ENCODE results near the gene GRAMD4.
"Not testable (repeated sequence)": the region's sequence is repeated elsewhere in the genome, so short reads cannot be mapped to it uniquely, and the experiment has no call there.

The GRAMD4 gene

DNA sequence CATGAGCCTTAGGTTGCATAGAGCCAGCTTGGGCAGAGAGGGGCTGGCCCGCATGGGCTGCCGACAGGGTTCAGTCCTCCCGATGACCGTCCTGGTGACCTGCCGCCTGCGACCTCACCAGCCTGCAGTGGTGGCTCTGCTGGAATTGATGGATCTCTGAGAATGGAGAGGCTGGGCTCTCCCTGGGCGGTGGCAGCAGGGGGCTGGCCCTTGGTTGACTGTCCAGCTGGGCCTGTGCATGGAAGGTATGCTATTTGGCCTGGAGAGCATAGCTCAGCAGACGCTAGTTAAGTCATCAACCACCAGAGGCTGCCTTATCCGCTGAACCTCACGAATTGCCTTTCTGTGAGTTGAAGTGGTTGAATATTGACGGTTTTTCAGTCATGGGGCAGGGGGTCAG, 19.7 kb downstream of the GRAMD4 start:
- DNase-seq: no peak

DNA sequence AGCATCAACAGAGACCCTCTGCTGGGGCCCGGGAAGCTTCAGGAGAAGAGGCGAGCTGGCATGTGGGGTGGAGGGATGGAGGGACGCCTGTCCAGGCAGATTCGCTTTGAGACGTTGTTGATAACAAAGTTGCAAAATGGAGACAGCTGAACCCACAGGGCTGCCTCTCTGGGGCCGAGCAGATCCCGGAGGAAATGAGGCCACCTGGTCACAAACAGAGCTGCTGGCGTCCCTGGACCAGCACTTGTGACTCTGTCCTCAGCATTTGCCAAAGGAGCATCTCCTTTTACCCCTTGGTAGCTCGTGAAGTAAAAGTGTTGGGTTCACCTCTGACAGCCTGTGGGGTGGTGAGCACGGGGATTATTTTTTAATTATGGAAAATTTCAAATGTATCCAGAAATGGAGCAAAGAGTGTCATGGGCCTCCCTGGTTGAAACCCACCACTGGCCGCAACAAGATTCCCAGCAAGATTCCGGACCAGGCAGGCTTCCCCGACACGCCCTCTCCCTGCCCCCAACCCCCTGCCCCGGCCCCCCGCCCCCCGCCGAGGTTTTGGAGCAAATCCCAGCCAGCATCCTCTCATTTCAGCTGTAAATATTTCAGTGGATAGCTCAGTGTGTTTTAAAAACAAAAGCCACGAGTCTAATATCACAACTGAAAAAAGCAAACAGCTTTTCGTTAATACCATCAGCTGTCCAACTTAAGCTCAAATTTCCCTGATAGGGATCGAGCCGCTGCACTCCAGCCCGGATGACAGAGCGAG, 20.3 kb downstream of the GRAMD4 start:
- DNase-seq: no peak

DNA sequence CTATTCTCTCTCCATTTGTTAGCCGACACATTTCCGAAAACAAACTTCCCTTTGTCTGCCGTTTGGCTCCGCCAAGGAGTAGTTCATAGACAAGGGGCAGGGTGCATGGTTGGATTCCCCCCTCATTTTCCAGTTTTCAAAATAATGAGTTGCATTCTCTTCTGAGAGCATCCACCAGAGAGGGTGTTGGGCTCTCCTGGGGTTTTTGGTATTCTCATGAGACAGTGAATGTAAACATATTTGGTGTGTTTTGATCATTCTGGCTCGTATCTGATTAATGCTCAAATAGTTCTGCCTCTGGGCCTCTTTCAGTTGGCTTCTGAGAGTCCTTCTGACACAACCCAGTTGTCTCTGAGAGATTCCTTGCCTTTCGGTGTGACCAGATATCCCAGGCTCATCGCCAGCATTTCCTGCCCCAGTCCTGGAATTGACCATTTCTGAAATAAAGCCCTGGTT, 21.7 kb downstream of the GRAMD4 start:
- DNase-seq: no peak

DNA sequence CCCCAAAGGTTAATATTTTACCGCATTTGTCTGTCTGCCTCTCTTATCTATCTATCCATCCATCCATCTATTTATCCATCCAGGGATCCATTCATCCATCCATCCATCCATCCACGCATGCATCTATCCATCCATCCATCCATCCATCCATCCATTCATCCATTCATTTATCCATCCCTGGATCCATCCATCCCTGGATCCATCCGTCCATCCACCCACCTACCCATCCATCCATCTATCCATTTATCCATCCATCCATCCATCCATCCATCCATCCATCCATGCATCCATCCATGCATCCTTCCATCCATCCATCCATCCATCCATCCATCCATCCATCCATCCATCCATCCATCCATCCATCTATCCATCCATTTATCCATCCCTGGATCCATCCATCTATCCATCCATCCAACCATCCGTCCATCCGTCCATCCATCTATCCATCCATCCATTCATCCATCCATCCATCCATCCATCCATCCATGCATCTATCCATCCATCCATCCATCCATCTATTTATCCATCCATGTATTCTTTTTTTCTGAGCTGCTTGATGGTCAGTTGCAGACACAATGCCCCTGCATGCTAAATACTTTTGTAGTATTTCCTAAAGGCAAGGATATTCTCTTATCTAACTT, 22.8 kb downstream of the GRAMD4 start:
- not testable (repeated sequence) for DNase-seq

DNA sequence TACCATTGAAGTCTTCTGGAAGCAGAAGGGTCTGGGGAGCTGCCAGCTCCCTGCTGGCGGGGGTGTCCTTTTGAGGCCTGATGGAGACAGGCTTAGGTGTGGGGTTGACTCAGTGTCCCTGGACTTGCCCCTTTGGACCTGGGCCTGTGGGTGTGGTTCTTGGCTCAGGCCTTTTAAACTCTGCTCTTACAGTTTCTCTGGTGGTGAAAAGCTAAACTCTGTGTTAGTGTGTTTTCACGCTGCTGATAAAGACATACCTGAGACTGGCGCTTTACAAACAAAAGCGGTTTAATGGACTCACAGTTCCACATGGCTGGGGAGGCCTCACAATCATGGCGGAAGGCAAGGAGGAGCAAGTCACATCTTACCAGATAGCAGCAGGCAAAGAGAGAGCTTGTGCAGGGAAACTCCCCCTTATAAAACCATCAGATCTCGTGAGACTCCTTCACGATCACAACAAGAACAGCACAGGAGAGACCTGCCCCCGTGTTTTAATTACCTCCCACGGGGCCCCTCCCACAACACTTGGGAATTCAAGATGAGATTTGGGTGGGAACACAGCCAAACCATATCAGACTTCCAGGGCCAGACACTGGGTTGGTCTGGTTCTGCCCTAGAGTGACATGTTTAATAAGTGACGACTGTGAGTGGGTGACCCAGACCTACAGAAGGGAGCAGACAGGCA, 26.5 kb downstream of the GRAMD4 start:
- DNase-seq: no peak

DNA sequence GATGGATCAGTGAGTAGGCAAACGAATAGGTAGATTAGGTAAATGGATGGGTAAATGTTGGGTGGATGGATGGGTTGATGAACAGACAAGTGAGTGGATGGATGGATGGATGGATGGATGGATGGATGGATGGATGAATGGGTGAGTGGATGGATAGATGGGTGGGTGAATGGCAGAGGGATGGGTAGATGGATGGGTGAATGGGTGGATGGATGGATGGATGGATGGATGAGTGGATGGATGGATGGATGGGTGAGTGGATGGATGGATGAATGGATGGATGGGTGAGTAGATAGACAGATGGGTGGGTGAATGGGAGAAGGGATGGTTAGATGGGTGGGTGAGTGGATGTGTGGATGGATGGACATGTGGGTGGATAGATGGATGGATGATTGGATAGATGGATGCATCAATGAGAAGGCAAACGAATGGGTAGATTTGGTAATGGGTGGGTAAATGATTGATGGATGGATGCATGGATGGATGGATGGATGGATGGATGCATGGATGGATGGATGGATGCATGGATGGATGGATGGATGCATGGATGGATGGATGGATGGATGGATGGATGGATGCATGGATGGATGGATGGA, 28.1 kb downstream of the GRAMD4 start:
- DNase-seq: not testable (repeated sequence)

DNA sequence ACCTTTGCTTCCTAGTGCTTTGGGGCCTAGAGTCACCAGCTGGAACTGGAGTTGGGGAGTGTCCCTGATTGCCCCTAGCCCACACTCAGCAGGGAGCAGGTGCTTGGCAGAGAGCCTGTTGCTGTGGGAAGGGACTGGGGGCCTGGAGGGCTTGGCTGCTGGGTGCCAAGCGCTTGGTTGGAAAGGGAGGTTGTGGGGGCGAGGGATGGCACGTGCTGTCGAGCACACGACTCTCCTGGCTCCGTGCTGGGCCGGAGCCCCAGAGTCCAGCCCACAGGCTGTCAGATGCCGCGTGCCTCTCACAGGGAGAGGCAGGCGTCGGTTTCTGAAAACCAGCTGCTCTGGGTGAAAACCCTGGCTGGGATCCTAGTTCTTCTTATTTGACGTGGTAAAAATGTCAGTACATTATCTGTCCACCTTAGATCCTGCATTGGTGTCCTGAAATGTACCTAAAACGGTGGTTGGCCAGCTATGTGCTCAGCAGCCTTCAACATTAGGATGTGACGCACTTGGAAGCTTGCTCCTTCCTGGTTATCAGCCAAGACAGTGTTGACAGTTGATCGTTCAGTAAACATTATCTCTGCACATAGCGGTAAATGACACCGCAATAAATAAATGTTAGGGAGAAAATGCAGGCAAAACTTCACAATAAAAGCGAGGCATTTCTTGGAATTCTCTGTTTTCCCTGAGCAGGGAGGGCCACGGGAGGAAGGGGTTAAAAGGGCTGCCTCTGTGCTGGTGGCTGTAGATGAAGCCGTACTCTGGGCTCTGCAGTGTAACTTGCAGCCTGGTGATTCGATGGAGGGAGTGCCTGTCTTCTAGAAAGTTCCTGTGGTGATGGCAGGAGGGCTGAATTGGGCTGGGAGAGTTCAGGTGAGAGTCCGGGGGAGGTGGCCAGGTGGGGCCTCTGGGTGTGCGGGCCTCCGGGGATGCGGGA, 29.2 kb downstream of the GRAMD4 start:
- peak; percentile 81 for DNase-seq

DNA sequence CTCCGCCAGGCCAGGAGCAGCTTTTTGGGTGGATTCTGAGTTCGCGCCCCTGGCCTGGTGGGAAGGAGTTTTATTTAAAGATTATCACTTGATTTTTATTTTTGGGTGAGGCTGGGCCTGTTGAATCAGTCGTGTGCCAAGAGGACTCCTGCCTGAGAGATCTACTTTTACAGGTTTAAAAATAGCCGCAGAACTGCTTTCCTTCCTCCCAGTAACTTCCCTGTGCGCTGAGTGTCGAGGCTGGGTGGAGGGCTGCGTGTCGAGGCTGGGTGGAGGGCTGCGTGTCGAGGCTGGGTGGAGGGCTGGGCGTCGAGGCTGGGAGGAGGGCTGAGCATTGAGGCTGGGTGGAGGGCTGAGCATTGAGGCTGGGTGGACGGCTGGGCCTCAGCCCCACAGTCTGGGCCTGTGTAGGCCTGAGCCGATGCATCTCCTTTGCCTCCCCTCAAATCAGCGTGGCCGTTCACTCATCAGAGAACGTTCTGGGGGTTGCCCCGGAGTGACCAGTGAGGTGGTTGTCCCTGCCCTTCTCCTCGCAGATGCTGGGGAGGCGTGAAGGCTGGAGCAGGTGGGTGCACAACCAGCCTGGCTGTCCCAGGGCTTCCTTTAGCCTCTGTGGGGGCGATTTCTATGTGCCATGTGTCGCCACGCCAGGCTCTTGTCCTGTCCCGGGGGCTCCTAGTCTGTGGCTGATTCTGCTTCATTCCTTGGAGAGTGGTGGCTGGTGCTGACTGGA, 30.1 kb downstream of the GRAMD4 start:
- DNase-seq: no peak

DNA sequence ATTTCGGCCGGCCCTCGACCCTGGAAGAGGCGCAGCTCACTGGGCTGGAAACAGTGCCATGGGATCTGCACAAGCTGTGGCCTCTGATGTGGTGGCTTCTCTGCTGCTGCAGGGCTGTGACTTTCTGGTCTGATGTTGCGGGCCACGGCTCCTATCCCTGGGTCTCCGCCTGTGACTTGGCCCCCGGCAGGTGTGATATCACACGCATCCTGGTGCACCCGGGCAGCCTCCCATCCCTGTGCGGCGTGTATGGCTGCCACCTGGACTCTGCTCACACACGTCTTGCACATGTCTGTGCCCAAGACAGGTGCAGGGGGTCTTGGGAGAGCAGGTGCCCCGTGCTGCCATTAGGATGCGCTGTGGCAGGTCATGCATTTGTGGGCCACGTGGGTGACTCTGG, 31.1 kb downstream of the GRAMD4 start:
- DNase-seq: no peak

DNA sequence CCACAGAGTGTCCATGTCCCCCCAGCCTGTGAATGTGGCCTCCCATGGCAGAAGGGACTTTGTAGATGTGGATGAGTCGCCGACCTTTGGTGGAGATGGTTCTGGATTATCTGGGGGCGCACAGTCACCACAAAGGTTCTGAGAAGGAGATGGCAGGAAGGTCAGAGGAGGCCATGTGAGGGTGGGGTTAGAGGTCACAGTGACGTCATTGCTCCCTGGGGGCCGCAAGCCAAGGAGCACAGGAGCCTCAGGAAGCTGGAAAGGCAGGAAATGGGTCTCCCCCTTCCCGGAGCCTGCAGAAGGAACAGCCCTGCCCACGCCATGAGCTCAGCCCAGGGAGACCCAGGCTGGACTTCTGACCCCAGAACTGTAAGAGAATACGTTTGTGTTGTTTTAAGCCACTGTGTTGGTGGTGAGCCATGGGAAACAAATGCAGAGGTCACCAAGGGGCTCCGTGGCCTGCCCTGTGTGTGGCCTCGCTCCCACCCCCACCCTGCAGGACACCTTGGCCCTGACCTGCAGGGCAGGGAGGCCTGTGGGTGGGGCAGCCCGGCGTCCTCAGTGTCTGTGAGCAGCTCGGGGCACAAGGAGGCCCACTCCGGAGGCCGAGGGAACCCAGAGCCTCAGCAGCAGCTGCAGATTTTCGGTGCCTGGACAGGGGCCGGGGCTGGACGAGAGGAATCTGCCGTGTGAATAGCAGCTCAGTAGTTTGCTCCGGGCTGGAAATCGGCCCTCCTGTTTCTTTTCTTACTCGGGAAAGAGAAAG, 32.1 kb downstream of the GRAMD4 start:
- no peak for DNase-seq

DNA sequence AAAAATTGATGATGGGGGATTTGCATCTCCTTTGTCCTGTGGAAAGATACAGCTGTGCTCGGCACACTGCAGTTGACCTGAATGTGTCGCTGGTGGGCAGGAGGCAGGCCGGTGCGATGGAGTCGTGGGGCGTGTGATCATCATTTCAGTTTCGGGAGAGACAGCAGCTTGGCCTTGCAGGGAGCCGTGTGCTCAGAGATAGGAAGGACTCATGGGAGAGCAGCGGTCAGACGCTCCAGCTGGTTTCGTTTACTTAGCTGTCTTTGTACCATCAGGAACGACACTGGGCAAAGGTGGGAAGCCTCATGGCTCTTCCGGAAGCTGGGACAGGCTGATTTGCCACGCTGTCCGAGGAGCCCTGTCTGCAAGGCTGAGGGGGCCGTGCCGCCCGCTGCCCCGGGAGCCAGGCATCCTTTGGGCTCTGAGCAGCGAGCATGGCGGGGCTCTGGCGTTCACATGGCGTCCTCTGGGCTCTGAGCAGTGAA, 32.7 kb downstream of the GRAMD4 start:
- DNase-seq: peak; percentile 15

DNA sequence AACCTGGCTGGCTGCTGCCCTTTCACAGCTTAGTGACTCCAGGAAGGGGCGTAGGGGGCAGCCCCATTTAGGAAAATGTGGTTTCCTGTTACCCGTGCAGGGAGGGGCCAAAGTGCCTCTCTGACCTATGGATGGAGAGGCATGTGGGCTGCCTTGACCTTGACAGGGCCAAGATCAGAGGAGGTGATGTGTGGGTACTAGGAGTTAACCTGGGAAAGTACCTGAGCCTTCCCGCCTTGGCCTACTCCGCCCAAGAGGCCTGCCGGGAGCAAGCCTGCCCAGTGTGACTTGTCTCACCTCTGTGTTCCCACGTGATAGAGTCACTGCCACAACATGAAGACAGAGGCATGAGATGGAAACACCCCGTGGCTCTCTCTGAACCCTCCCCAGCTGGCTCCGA, 33.4 kb downstream of the GRAMD4 start:
- no peak for DNase-seq

DNA sequence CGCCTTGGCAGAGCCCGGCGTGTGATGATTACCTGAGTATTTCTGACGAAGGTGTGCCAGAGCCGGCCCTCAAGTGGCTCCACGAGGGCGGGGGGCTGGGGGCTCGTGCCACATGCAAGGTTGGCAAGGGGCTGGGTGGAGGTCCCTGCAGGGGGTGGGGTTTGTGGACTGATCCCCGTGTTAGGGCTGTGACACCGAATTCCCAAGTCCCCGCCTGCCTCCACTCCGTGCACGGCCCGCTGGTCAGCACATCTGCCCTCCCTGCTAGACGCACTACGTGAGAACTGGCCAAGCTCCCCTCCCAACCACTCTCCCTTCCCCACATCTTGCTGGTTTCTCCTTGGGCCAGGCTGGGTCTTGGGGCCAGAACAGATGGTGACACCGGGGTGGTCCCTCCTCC, 34.2 kb downstream of the GRAMD4 start:
- DNase-seq: no peak

DNA sequence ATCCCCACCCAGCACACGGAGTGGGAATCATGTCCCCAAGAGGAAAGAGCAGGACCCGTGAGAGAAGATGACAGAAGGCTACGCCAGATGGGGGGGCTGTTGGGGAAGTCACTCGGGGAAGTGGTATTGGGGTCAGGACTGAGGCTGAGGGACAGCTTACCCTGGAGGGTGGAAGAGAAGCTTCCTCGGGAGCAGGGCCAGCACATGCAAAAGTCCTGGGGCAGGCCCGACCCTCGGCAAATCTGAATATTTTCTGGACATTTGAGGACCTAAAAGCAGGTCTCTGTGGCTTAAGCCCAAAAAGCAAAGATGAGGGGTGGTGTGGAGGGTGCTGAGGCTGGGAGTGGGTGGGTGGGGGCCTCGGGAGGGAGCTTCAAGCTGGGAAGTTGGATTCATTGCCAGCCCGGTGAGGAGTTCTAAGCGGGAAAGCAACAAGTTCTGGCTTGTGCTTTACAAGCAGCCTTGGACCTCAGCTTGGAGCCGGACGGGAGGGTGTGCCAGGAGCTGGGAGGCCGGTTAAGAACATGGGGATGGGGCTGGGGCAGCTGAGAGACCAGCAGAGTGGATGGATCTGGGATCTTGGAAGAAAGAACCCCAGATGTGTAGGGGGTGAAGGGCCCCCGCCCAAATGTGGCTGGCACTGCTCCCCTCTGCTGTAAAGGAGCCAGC, 34.9 kb downstream of the GRAMD4 start:
- DNase-seq: no peak

DNA sequence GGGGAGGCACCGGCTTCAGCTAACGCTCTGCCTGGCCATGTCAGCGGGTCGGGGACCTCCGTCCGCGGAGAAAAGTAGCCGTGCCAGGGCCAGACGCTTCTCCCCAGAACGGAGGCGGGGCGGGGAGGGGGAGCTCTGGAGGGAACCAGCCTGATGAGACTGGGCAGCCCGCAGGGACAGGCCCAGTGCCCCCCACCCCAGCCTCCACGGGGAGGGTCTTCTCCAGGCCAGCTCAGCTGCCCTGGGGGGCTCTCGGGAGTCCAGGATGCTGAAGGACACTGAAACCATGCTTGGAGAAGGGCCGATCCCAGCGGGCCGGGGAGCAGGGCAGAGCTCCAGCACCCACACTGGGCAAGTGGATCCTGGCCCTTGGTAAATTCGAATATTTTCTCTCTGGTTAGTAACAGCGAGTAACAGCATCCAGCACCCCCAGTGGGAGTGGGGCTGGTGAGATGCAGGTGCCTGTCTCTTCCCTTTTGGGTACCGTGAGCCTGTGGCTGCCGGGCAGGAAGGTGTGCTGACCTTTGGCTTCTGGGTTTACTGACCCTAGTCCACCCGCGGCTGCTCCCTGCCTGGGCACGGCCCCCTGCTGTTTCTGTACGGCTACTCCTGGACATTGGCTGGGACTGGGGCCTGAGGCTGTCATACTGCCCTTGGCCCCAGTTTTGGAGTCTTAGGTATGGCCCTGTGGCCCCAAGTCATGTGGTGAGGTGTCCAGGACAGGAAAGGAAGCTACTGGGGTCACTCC, 35.8 kb downstream of the GRAMD4 start:
- DNase-seq: no peak

DNA sequence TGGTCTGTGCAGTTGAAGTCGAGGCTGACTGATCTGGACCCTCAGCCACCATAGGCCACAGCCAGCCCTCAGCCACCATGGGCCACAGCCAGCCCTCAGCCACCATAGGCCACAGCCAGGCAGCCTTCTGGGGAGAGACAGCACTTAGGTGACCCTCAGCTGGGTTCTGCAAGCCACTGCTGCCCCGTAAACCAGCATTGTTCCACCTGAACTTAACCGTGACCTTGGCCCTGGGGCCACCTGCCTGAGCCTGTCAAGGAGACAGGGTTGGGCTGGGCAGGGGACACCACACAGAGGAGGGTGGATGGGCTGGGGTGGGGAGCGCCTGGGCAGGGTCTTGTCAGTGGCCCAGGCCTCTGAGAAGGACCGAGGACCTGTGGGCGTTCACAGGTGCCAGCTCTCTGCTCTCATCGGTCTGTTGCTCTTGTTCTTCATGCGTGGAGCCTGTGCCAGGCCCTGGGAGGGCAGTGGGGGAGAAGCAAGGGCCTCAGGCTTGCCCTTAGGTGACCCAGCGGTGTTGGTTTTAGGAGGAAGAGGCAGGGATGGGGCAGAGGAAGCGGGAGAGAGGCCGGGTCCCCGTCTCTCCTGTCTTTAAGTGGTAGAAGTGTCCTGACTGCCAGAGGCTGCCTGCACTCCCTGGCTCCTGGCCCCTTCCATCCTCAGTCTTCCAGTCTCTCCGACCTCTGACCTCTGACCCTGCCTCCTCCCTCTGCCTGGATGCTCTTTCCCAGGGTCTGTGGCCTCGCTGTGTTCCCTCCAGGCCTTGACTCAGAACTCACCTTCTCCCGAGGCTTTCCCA, 36.9 kb downstream of the GRAMD4 start:
- no peak for DNase-seq

DNA sequence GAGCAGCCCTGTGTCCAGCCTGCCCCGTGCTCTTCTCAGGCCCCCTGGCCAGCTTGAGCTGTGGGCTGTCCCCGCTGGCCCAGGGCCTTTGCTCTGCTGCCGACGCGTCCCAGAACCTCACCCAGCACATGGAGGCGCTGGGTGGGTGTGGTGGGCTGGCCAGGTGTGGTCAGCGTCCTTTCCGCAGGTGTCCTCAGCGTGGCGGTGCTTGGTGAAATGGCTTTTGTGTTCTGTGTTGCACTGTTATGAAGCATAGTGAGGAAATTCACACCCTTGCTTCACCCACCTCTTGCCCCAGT, 37.4 kb downstream of the GRAMD4 start:
- no peak for DNase-seq

DNA sequence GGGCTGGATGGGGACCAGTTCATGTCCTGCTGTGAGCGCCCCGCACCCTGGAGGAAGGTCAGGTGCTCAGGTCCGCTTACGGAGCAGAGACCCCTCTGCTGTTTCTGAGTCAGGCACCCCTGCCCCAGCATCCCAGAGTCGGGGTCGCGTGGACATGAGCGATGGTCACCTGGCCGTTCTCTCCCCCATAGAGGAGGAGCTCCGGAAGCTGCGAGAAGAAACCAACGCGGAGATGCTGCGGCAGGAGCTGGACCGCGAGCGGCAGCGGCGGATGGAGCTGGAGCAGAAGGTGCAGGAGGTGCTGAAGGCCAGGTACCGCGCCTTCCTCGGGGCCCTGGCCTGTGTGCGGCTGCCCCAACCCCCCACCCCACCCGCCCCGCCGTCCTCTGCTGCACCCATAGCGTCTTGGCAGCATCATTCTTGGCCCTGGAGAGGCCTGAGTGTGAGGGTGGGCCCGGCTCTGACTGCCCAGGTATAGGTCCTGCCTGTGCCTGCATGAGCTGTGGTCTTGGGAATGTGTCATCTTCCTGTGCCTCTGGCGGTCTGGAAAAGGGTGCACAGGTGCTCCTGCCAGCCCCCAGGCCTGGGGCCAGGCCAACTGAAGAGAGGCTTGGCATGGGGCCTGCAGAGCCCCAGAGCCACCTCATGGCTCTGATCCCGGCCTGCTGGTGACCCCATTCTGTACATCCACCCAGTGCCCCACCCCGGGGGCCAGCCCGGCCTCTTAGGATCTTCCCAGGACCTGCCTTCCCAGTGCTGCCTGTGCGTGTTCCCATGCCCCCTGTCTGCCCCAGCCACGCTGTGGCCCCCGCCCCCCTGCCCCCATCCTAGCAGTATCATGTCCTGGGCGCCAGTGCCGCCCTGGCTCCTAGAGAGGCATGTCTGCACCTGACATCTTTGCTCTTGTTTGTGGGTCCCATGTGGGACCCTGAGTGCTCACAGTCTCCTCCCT, 38.1 kb downstream of the GRAMD4 start:
- DNase-seq: no peak

Data from NCI-H345 (cell line).